ENCODE results near the gene GSDMA.

GRCh38 chr17:39974433-39974832, 11.6 kb downstream of the GSDMA start:
- TF ChIP-seq POLR2AphosphoS5 (IDR thresholded peaks at IDR 0.05) (no peak), CTCF (IDR thresholded peaks at IDR 0.05) (no peak), POLR2A (IDR thresholded peaks at IDR 0.05) (no peak), EP300 (IDR thresholded peaks at IDR 0.05) (no peak)

Data from suprapubic skin (tissue), 4 donors.